Epithelial cell of alveolus of lung (primary cell): Measurements from ENCODE around the gene EVI5. TPM values are rescaled to one million over a fixed set of nuclear protein-coding genes. Genes with fewer than 3 reads are reported as not detected.

Source experiments
- total RNA-seq: library from RNA; depleted of rRNA; stranded (reverse); fragments of >200 nt; gene quantifications from 2 replicates; pipeline ENCODE4 v1.2.1, GENCODE V29; 2015

Gene EVI5
- total RNA-seq: 12.9 and 30.0 TPM in 2 replicates

DNA sequence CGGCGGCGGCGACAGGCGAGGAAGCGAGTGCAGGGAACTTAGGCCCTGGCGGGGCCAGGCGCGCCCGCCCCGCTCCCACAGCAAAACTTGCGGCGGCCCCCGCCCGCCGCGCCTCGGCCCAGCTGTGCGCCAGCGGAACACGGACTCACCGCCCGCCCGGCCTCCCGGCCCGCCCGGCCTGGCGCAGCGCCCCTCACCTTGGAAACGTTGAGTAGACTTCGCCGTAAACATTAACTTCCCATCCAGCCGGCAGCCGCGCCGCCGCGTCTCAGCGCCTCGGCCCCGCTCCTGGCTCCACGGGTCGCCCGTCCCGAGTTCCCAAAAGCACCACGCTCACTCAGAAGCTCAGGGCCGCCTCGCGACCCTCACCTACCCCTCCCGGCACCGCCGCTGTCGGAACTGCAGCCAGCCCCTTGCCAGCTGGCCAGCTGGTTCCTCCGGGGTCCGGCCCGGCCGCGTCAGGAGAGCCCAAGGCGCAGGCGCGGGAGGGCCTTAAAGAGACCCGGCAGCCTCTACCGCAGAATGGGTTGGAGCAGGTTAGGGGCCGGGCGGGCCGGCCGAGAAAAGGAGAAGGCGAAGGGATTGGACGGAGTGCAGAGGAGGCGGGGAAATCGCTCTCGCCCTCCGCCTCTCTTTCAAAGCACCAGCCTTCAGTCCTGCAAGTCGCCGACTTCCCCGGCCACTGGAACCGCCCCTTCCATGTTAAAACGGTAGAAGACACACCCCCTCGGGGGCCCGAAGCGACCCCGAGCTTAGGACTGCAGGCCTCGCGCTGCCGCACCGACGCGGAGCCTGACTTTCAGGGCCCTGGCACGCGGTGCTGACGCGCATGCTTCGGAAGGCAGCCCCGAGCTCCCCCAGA, at the start of gene EVI5:
TSS of gene EVI5 (minus strand) at position 470 of the 862 bp plus-strand sequence. CDS start 48,562 bp downstream, outside the sequence.

GRCh38 chr1:92831762-92832536, 47.0 kb upstream of the EVI5 start, which contains the start of gene RPL5:
Gene RPL5 (plus strand): TSS chr1:92832040. CDS start chr1:92832115, 75 bp downstream.

DNA sequence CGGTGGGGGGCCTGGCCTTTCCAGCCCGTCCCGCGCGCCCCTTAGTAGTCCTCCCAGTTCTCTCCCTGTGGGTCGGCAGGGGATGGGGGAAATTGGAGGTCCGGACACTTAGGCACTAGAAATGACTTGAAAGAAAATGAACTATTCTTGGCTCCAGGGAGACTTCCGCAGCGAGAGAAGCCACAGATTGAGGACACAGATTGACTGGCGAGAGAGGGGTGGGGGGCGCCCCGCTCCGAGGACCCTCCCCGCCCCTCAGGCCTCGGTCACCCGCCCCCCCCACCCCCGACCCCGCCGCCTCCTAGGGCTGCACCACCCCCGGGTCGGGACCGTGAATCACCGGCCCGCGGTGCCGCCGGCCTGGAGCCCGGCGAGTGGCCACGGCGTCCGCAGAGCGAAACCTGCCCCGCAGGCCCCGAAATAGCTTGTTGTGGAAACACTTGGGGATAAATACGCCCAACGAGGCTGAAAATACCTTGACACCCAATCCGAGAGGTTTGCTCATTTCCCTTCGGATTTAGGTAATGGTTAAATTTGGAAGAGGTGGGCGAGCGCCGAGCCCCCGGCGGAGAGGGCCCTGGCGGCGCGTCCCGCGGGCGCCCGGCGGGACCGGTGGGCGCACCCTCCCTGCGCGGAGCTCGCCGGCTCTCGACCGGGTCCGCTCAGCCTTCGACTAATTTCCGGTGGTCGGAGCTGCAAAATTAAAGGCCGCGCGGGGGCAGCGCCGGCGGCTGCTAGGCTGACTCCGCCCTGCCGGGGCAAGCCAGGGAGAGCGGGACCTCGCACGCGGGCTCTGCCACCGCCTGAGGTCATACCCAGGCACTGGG, 298.4 kb downstream of the EVI5 start, which contains the start of gene GFI1:
TSS of gene GFI1 (minus strand) at position 675 of the 827 bp plus-strand sequence. CDS start 3,438 bp downstream, outside the sequence.

Other genes starting within 250 kb of the EVI5 start
- gene RPL5, start 46.9 kb upstream of the EVI5 start, total RNA-seq: 2,159 and 2,725 TPM in 2 replicates
- 8.5 and 9.6 TPM in 2 replicates for gene DIPK1A, start 176.4 kb upstream of the EVI5 start, total RNA-seq